Measurements from ENCODE around the gene DDX20.

- peak; percentile 66 to 81 for TF ChIP-seq CTCF (conservative IDR thresholded peaks at IDR 0.05 in 1 of 2, IDR thresholded peaks at IDR 0.05 in 1 of 2; ENCODE audit: extremely low read depth in 1 of 2, insufficient read depth in 1 of 2, low read depth in 1 of 2, low read length in 2 of 2)
- no peak for TF ChIP-seq EZH2 (IDR thresholded peaks at IDR 0.05; ENCODE audit: borderline replicate concordance, low read length)
Observed at GRCh38 chr1:111755331-111756123, at the start of gene DDX20.

Data from mammary epithelial cell (primary cell).